HG02943 (cell line): ENCODE measurements around the gene PRLR.
"Not testable (repeated sequence)": the region's sequence is repeated elsewhere in the genome, so short reads cannot be mapped to it uniquely, and the experiment has no call there.

Experiments used
- ATAC-seq: cut with Tn5 transposase; IDR thresholded peaks from one replicate; pipeline ENCODE4 v1.9.1; 2021; ENCODE audit warnings: mild to moderate bottlenecking, low read depth, moderate library complexity; ENCODE audit not compliant: unreplicated experiment

The PRLR gene

GRCh38 chr5:35230038-35230611 is at the start of gene PRLR:
Gene PRLR, minus strand, starts transcription at chr5:35230487. Its CDS starts 140,867 bp downstream, at chr5:35089620.
- peak; percentile 18 for ATAC-seq

GRCh38 chr5:35274839-35275509 is 44.7 kb upstream of the PRLR start:
- ATAC-seq: no peak

GRCh38 chr5:35269006-35269405 is 38.7 kb upstream of the PRLR start:
- ATAC-seq: no peak

- no peak for ATAC-seq
These were observed 36.0 kb upstream of the PRLR start for GRCh38 chr5:35266276-35266675.

- ATAC-seq: no peak
These were observed 34.2 kb upstream of the PRLR start for GRCh38 chr5:35264509-35264908.

GRCh38 chr5:35263266-35263877 is 33.1 kb upstream of the PRLR start:
- ATAC-seq: no peak

GRCh38 chr5:35253582-35253981 is 23.3 kb upstream of the PRLR start:
- no peak for ATAC-seq

- no peak for ATAC-seq
These were observed 22.7 kb upstream of the PRLR start for GRCh38 chr5:35252963-35253362.

GRCh38 chr5:35248843-35249780 is 18.8 kb upstream of the PRLR start:
- ATAC-seq: no peak

GRCh38 chr5:35247648-35248034 is 17.4 kb upstream of the PRLR start:
- no peak for ATAC-seq

GRCh38 chr5:35246900-35247647 is 16.8 kb upstream of the PRLR start:
- ATAC-seq: no peak

GRCh38 chr5:35246411-35246810 is 16.1 kb upstream of the PRLR start:
- no peak for ATAC-seq

GRCh38 chr5:35245371-35245770 is 15.1 kb upstream of the PRLR start:
- ATAC-seq: not testable (repeated sequence)

- no peak for ATAC-seq
These were observed 13.9 kb upstream of the PRLR start for GRCh38 chr5:35244171-35244570.

- ATAC-seq: no peak
These were observed 12.5 kb upstream of the PRLR start for GRCh38 chr5:35242702-35243258.

- ATAC-seq: no peak
These were observed 10.6 kb upstream of the PRLR start for GRCh38 chr5:35240892-35241291.

- ATAC-seq: no peak
These were observed 9.8 kb upstream of the PRLR start for GRCh38 chr5:35239911-35240610.

GRCh38 chr5:35239476-35239875 is 9.2 kb upstream of the PRLR start:
- ATAC-seq: no peak
